ENCODE results near the gene VWA8. TPM values are rescaled to one million over a fixed set of nuclear protein-coding genes. Genes with fewer than 3 reads are reported as not detected.

Gene VWA8
- polyA plus RNA-seq, 1 donor: 9.9 TPM

- no peak for DNase-seq
Observed at GRCh38 chr13:41611385-41611784, 349.5 kb downstream of the VWA8 start.

- no peak for DNase-seq
Observed at GRCh38 chr13:41610404-41610803, 350.5 kb downstream of the VWA8 start.

- no peak for DNase-seq
Observed at GRCh38 chr13:41609828-41610227, 351.1 kb downstream of the VWA8 start.

- no peak for DNase-seq
Observed at GRCh38 chr13:41608839-41609177, 352.1 kb downstream of the VWA8 start.

GRCh38 chr13:41608111-41608838, 352.6 kb downstream of the VWA8 start:
- DNase-seq: no peak

GRCh38 chr13:41606646-41607045, 354.3 kb downstream of the VWA8 start:
- DNase-seq: no peak

- DNase-seq: no peak
Observed at GRCh38 chr13:41605319-41606285, 355.3 kb downstream of the VWA8 start.

- no peak for DNase-seq
Observed at GRCh38 chr13:41603917-41604316, 357.0 kb downstream of the VWA8 start.

GRCh38 chr13:41601718-41602445, 359.0 kb downstream of the VWA8 start:
- no peak for DNase-seq

- DNase-seq: no peak
Observed at GRCh38 chr13:41599619-41600018, 361.3 kb downstream of the VWA8 start.

GRCh38 chr13:41597348-41598041, 363.4 kb downstream of the VWA8 start:
- DNase-seq: no peak

- DNase-seq: no peak
Observed at GRCh38 chr13:41596190-41596589, 364.7 kb downstream of the VWA8 start.

- no peak for DNase-seq
Observed at GRCh38 chr13:41595298-41595697, 365.6 kb downstream of the VWA8 start.

GRCh38 chr13:41590643-41591042, 370.3 kb downstream of the VWA8 start:
- DNase-seq: no peak

- no peak for DNase-seq
Observed at GRCh38 chr13:41590122-41590521, 370.8 kb downstream of the VWA8 start.

GRCh38 chr13:41589434-41589833, 371.5 kb downstream of the VWA8 start:
- DNase-seq: no peak

- DNase-seq: no peak
Observed at GRCh38 chr13:41588899-41589298, 372.0 kb downstream of the VWA8 start.

GRCh38 chr13:41588448-41588847, 372.5 kb downstream of the VWA8 start:
- no peak for DNase-seq

- DNase-seq: no peak
Observed at GRCh38 chr13:41587490-41587889, 373.4 kb downstream of the VWA8 start.

GRCh38 chr13:41586216-41586615, 374.7 kb downstream of the VWA8 start:
- no peak for DNase-seq

- DNase-seq: no peak
Observed at GRCh38 chr13:41582027-41582463, 378.9 kb downstream of the VWA8 start.

- no peak for DNase-seq
Observed at GRCh38 chr13:41580345-41580744, 380.6 kb downstream of the VWA8 start.
